Measurements from ENCODE around the gene IRAK1.

The IRAK1 gene

GRCh38 chrX:154019061-154019621 lies 561 bp downstream of the IRAK1 start:
- DNase-seq: no peak

- DNase-seq: no peak
Measured at GRCh38 chrX:154018518-154019060, 1.1 kb downstream of the IRAK1 start.

GRCh38 chrX:154017766-154018517 lies 1.8 kb downstream of the IRAK1 start:
- DNase-seq: no peak

- no peak for DNase-seq
Measured at GRCh38 chrX:154016366-154017076, 3.2 kb downstream of the IRAK1 start.

- DNase-seq: no peak
Measured at GRCh38 chrX:154015581-154016264, 4.0 kb downstream of the IRAK1 start.

- no peak for DNase-seq
Measured at GRCh38 chrX:154014429-154015380, 5.0 kb downstream of the IRAK1 start.

- DNase-seq: peak in 20 of 51 donors; percentile 5 to 48 (median 20)
Measured at GRCh38 chrX:154013614-154014360, 5.9 kb downstream of the IRAK1 start.

- peak in 10 of 51 donors; percentile 10 to 36 (median 19) for DNase-seq
Measured at GRCh38 chrX:154013001-154013421, 6.7 kb downstream of the IRAK1 start.

- DNase-seq: peak in 22 of 51 donors; percentile 8 to 56 (median 28)
Measured at GRCh38 chrX:154012336-154012991, 7.2 kb downstream of the IRAK1 start.

GRCh38 chrX:154011376-154012335 lies 8.0 kb downstream of the IRAK1 start:
- DNase-seq: no peak

- DNase-seq: no peak
Measured at GRCh38 chrX:154010330-154011087, 9.2 kb downstream of the IRAK1 start.

- DNase-seq: no peak
Measured at GRCh38 chrX:154008521-154008920, 11.2 kb downstream of the IRAK1 start.

- no peak for DNase-seq
Measured at GRCh38 chrX:154006947-154007346, 12.8 kb downstream of the IRAK1 start.

GRCh38 chrX:154004315-154004714 lies 15.4 kb downstream of the IRAK1 start:
- no peak for DNase-seq

- DNase-seq: peak in 19 of 51 donors; percentile 11 to 61 (median 38)
Measured at GRCh38 chrX:154002215-154002719, 17.4 kb downstream of the IRAK1 start.

- no peak for DNase-seq
Measured at GRCh38 chrX:154000051-154000450, 19.7 kb downstream of the IRAK1 start.

Data from hypothalamus (tissue), 51 donors.